H7 (cell line): ENCODE results near the gene GSK3B. TPM values are rescaled to one million over a fixed set of nuclear protein-coding genes. Genes with fewer than 3 reads are reported as not detected.

Source experiments
- DNase-seq: peaks from one replicate; pipeline ENCODE4 v3.0.0; 2012
- H3K27me3 ChIP-seq: 2 replicates; pipeline ENCODE4 v1.6.0; 2011; ENCODE audit warnings: mild to moderate bottlenecking, low read length; ENCODE audit not compliant: control insufficient read depth, insufficient read depth
- H3K36me3 ChIP-seq: replicated peaks from 2 replicates; pipeline ENCODE4 v1.5.1; 2011; ENCODE audit warnings: low read length; ENCODE audit not compliant: control insufficient read depth, insufficient read depth
- H3K4me3 ChIP-seq: 2 replicates; pipeline ENCODE4 v1.5.1; 2011; ENCODE audit warnings: low read depth, mild to moderate bottlenecking, control low read depth, low read length, moderate library complexity; ENCODE audit not compliant: insufficient read depth
- total RNA-seq: library from RNA; depleted of rRNA; stranded (reverse); fragments of >200 nt; shearing (Covaris generic); gene quantifications from 2 replicates; pipeline ENCODE4 v1.2.3, GENCODE V29; 2014

Gene GSK3B
- total RNA-seq, 1 experiment from 2014 or later = 34.0 TPM

DNA sequence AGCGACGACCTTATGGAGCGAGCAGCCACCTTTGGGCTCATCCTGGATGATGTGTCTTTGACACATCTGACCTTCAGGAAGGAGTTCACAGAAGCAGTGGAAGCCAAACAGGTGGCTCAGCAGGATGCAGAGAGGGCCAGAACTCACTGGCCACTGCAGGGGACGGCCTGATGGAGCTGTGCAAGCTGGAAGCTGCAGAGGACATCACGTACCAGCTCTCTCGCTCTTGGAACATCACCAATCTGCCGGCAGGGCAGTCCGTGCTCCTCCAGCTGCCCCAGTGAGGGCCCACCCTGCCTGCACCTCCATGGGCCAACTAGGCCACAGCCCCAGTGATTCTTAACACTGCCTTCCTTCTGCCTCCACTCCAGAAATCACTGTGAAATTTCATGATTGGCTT lies 302.0 kb downstream of the GSK3B start:
- no peaks in the 10 kb centered on the region for H3K27me3 ChIP-seq
- no peak overlapping the region for H3K4me3 ChIP-seq
- H3K36me3 ChIP-seq = no peaks in the 10 kb centered on the region
- DNase-seq = no peak

DNA sequence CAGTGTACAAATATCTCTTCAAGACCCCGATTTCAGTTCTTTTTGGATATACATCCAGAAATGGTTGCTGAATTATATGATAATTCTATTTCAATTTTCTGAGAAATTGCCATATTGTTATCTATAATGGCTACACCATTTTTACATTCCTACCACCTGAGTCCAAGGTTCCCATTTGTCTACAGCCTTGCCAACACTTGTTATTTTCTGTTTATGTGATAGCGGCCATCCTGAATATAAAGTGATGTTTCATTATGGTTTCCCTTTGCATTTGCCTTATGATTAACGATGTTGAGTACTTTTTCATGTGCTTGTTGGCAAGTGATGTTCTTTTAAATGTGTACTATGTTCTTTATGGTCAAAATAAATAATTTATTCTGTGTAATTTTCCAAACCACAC lies 303.9 kb downstream of the GSK3B start:
- Histone ChIP-seq H3K36me3 (no peaks in the 10 kb centered on the region), H3K27me3 (no peaks in the 10 kb centered on the region), H3K4me3 (no peak overlapping the region)
- no peak for DNase-seq

DNA sequence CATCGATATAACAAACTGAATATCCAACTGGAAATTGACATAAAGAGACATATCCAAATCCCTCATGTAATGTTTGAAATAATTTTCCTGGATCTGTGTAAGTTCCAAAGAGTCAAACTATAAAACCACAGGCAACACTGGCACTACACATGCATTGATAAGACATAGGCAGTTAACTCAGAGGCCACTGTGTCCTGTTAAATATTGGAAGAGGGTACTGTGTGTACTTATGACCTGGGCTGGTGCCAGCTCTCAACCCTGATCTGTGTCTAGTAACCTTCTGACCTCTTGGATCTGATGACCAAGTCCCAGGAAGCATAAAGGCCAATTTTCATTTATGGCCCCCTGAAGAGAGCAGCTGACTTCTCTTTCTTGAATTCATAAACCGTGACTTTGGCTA lies 307.8 kb downstream of the GSK3B start:
- Histone ChIP-seq H3K36me3 (no peaks in the 10 kb centered on the region), H3K4me3 (no peak overlapping the region)

DNA sequence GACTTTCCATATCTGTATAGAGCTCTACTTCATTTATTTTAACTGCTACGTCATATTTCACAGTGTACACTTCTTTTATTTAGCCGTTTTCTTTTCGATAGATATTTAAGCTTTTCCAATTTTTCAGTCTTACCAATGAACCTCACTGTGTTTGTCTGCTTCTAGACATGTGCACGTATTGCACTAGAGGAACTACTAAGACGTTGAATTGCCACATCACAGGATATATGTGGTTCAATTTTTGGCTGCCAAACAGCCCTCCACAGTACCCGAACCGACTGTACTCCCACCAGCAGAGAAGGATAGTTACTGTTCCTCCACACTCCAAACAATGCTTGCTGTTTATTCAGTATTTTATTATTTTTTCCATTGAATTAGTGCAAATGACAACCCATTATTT lies 310.4 kb downstream of the GSK3B start:
- Histone ChIP-seq H3K4me3 (no peak overlapping the region), H3K36me3 (no peaks in the 10 kb centered on the region), H3K27me3 (no peaks in the 10 kb centered on the region)
- DNase-seq = no peak

More for the DNA sequence above, 307.8 kb downstream of the GSK3B start:
- H3K27me3 ChIP-seq = no peaks in the 10 kb centered on the region
- no peak for DNase-seq

DNA sequence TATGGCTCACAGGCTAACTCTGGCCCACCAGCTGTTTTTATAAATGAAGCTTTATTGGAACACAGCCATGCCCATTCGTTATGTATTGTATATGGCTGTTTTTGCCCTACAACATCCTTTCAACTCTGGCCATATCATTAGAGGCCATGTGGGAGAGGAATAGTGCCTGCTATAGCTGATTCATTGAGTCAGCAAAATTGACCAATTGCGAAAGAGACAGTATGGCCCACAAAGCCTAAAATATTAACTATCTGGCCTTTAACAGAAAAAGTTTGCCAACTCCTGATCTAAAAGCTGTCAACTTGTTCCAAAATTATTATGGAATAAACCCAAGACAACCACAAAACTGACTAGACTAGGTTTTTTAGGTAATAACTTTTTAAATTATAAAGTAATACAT lies 311.0 kb downstream of the GSK3B start:
- no peak overlapping the region for H3K4me3 ChIP-seq
- H3K27me3 ChIP-seq = no peaks in the 10 kb centered on the region
- no peak for DNase-seq
- H3K36me3 ChIP-seq = no peaks in the 10 kb centered on the region

DNA sequence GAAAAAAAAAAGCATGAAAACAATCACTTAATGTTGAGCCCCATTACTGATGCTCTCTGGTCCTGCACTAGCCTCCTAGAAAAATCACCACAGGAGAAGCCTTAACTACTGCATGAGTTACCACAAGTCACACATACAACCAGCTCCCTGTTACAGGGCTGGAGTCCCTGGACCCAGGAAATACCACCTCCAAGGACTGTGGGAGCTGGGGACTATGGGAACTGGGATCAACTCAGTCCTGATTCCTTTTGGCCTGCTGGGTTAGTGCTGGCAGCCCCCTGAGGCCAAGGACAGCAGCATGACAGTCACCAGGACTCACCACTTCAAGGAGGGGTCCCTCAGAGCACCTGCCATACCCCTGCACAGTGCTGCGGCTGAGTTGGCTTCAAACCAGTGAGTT lies 311.8 kb downstream of the GSK3B start:
- Histone ChIP-seq H3K36me3 (no peaks in the 10 kb centered on the region), H3K4me3 (no peak overlapping the region), H3K27me3 (no peaks in the 10 kb centered on the region)
- no peak for DNase-seq

DNA sequence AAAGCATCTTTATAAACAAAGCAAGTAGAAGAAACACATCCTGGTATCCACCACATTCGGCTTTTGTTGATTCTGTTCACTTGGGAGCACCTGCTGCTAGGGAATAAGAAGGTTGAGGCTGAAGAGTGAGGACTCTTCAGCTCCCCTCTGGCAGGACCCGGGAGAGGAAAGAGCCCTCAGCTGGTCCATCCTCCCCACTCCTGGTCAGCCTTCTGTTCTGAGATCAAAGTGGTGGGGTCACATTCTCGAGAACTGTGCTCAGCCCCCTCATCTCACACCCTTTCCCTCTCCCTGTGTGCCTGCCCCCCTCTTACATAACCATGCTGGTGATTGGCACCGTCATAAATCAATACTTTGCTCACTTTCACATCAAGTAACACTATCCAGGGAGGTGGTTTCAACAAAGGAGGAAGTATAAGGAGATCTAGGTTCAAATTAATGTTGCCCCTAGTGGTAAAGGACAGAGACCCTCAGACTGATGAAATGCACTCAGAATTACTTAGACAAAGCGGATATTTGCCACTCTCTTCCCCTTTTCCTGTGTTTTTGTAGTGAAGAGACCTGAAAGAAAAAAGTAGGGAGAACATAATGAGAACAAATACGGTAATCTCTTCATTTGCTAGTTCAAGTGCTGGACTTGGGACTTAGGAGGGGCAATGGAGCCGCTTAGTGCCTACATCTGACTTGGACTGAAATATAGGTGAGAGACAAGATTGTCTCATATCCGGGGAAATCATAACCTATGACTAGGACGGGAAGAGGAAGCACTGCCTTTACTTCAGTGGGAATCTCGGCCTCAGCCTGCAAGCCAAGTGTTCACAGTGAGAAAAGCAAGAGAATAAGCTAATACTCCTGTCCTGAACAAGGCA lies 312.7 kb downstream of the GSK3B start, which contains the start of gene NR1I2:
NR1I2 (plus strand) TSS at position 772 of the 869 bp plus-strand sequence.
- DNase-seq = no peak

DNA sequence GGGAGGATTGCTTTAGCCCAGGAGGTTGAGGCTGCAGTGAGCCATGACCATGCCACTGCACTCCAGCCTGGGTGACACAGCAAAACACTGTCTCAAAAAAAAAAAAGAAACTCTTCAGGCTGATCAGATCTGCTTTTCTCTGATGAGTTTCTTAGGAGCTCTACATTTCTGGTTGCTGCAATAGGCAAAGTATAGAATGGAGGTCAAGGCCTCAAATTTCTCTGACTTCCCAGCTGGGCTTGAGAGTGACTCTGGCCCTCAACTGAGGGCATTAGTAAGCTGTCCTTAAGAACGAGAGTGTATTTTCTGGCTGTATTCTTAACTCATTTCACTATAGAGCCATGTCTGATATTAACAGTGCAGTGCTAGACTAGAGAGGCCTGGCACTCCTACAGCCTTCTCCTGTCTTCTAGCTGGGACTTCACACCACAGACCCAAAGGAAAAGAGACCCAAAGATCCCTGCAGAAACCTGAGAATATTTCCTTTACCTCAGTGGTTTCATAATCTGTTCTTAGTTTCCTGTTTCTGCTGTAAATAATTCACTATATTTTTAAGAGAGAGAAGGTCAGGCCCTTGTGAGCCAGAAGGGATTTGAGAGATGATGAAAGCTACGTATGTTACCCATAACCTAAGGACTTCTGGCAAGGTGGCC lies 314.4 kb downstream of the GSK3B start:
- Histone ChIP-seq H3K4me3 (no peak overlapping the region), H3K27me3 (no peaks in the 10 kb centered on the region), H3K36me3 (no peaks in the 10 kb centered on the region)
- DNase-seq = no peak

More for the DNA sequence above, 312.7 kb downstream of the GSK3B start, which contains the start of gene NR1I2:
- Histone ChIP-seq H3K36me3 (no peaks in the 10 kb centered on the region), H3K4me3 (no peak within 1 kb of the TSS), H3K27me3 (no peaks in the 10 kb centered on the region)

DNA sequence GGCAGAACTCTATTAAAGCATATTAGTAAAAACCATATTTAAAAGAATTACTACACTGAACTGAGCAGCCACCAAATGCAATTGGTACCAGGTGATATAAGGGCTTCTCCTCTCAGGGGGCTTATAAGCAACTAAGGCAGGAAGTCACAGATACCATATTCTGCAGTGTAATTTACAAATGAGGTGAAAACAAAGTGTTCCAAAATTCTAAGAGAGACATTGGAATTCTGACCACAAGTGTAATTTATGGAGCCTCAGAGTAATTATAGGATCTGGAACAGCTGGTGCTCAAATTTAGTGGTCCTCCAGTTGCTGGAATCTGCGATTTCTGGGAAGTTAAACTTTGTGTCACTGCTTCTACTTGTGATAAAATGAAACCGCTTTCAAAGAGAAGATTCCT lies 315.4 kb downstream of the GSK3B start:
- Histone ChIP-seq H3K36me3 (no peaks in the 10 kb centered on the region), H3K4me3 (no peak overlapping the region), H3K27me3 (no peaks in the 10 kb centered on the region)
- DNase-seq = no peak

DNA sequence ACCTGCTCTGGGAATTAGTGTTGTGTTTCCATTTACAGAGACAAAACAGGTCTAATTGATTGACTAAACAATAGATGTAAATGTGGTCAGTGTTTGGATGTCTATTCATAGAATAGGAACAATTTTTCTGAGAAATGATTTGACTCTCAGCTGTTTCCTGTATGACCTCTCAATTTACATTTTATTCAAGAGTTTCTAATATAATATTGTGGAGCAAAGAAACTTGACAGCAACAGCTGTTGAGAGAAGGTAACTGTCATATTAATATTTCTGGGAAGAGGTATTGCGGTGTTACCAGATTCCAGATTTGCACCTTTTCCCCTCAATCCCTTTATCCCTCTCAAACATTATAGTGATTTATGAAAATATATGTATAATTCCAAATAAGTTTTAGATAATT lies 316.1 kb downstream of the GSK3B start:
- Histone ChIP-seq H3K4me3 (no peak overlapping the region), H3K36me3 (no peaks in the 10 kb centered on the region), H3K27me3 (no peaks in the 10 kb centered on the region)
- no peak for DNase-seq

DNA sequence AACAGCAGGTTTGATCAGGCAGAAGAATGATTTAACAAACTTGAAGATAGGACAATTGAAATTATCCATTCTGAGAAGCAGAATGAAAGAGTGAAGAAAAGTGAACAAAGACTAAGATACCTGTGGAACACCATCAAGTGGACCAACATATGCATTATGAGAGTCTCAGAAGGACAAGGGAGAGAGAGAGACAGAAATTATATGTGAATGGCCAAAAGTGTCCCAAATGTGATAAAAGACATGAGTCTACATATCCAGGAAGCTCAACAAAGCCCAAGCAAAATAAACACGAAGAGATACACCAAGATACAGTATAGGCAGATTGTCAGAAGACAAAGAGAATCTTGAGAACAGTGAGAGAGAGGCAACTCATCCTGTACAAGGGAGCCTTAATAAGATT lies 317.9 kb downstream of the GSK3B start:
- no peak for DNase-seq
- Histone ChIP-seq H3K36me3 (no peaks in the 10 kb centered on the region), H3K27me3 (no peaks in the 10 kb centered on the region), H3K4me3 (no peak overlapping the region)

DNA sequence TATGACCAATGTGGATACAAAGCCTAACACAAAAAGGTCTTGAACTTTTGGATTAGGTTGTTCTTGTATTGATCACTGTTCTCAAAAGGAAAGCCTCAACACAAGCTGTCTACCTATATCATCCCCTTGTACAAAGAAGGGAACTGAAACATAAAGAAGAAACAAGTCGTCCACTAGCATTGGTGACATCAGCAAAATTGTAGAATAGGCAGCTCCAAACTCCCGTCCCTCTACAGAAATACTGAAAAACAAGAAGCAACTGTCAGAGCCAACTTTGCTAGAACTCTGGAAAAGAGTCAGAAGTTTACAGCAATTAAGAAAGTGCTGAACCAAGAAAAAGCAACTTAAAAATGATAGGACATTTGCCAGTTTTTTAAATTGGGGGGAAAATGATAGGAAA lies 319.8 kb downstream of the GSK3B start:
- no peak overlapping the region for H3K4me3 ChIP-seq
- DNase-seq = no peak
- H3K36me3 ChIP-seq = no peaks in the 10 kb centered on the region
- H3K27me3 ChIP-seq = no peaks in the 10 kb centered on the region
